GM19397 (cell line): ENCODE data around the gene PPP2R2D.
"Not testable (repeated sequence)": the region's sequence is repeated elsewhere in the genome, so short reads cannot be mapped to it uniquely, and the experiment has no call there.

Experiments used
- ATAC-seq: cut with Tn5 transposase; IDR thresholded peaks from one replicate; pipeline ENCODE4 v1.9.1; 2021; ENCODE audit warnings: mild to moderate bottlenecking, moderate library complexity; ENCODE audit not compliant: unreplicated experiment

Gene PPP2R2D

GRCh38 chr10:131973160-131973951, 72.5 kb downstream of the PPP2R2D start:
- ATAC-seq, result no peak

GRCh38 chr10:131974034-131974817, 73.4 kb downstream of the PPP2R2D start:
- ATAC-seq, result no peak

- ATAC-seq, result no peak
Measured at GRCh38 chr10:131975003-131975402, 74.2 kb downstream of the PPP2R2D start.

GRCh38 chr10:131975796-131976195, 75.0 kb downstream of the PPP2R2D start:
- no peak for ATAC-seq

- ATAC-seq, result no peak
Measured at GRCh38 chr10:131977323-131978096, 76.7 kb downstream of the PPP2R2D start.

DNA sequence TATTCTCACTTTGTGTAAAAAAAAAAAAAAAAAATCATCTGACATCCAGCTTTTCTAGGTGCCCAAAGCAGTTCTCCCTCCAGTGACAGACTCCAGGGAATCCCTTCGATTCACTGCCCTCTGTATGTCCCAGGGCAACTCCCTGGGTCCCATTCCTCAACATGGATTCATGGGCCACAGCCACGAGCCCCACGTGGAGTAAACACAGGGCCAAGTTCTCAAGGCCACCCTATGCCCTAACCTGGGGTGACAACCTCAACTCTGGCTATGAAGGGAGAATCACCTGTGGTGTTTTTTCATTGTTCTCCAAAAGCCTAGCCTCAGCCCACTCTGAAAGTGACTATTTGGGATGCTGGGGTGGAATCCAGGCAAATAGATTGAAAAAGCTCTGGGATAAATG, 77.6 kb downstream of the PPP2R2D start:
- no peak for ATAC-seq

- ATAC-seq, result no peak
Measured at GRCh38 chr10:131978851-131979250, 78.0 kb downstream of the PPP2R2D start.

GRCh38 chr10:131979336-131979735, 78.5 kb downstream of the PPP2R2D start:
- ATAC-seq, result no peak

DNA sequence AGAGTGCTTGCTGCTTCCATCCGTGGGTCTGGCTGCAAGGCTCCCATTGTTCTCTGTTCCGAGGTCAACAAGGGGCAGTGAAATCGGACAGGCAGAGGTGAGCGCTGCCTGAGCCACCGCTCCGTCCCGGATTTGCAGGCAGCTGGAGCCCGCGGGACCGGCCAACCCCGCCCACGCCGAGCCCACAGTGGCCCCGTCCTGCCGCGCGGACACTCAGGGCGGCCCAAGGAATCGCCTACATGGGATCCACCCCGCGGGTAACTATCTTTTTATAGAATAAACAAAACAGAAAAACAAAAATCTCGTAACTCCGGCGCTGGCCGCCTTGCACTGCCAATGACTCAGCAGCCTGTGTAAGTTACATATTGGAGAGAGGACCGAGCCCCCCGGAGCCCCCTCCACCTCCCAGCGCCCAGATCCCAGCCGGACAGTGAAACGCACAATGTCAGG, 79.0 kb downstream of the PPP2R2D start:
- no peak for ATAC-seq

DNA sequence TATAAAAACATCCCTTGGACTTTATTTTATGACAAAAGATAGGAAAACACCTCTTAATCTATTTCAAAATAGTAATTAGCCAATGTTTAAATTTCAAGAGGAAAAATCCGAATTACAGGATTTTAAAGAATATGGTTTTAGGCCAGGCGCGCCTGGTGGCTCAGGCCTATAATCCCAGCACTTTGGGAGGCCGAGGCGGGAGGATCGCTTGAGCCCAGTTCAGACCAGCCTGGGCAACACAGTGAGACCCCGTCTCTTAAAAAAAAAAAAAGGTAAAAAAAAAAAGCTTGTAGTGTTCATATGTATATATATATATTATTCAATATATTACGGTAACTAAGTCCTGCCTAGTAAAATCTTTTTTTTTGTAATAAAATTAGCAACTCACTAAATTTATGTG, 79.5 kb downstream of the PPP2R2D start:
- no peak for ATAC-seq

GRCh38 chr10:131980761-131981428, 80.1 kb downstream of the PPP2R2D start:
- ATAC-seq, result no peak

- ATAC-seq, result peak; percentile 88
Measured at GRCh38 chr10:131981429-131982184, 80.8 kb downstream of the PPP2R2D start, which contains the start of gene BNIP3. TSS of gene BNIP3 (minus strand) at chr10:131981923. CDS start at chr10:131981806, 117 bp downstream.

DNA sequence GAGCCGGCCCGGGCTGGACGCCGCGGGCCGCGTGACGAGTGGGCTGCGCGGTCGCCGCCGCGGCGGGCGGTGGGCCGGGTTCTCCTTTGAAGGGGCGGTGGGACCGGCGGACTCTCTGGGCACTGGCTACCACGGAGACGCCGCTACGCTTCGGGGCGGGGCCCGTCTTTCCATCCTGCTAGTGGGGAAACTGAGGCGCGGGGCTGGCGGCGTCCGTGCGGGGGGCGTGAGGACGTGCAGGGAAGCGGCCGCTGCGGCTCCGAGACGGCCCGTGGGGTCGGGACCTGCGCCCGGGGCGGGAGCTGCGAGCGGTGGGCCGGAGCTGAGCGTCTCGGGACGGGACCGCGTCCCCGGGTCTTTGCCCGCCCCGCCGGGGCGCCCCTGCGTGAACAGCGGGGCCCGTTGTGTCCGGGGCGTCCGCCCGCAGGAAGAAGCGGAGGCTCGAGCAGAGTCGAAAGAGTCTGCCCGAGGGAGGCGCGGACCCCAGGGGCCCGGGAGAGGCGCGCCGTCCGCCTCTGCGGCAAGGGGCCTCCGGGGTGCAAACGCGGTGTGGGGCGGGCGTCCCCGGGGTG, 81.5 kb downstream of the PPP2R2D start:
- ATAC-seq, result peak; percentile 22

DNA sequence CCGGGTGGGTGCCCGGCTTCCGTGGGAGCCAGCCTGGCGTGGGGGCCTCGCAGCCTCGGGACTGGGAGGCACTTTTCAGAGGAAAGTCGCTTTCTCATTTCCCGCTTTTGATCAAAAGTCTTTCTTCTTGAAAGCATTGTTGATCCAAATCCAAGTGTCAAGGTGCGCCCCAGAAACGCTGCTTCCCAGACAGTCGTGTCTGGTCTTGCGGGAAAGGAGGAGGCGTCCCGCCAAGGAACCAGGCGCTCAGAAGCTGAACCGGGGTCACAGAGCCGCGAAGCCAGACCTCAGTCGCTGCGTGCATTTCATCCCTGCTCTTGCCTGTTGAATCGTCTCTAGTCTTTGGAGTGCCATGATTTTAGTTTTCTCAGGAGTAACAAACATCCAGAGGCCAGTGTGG, 82.0 kb downstream of the PPP2R2D start:
- no peak for ATAC-seq

DNA sequence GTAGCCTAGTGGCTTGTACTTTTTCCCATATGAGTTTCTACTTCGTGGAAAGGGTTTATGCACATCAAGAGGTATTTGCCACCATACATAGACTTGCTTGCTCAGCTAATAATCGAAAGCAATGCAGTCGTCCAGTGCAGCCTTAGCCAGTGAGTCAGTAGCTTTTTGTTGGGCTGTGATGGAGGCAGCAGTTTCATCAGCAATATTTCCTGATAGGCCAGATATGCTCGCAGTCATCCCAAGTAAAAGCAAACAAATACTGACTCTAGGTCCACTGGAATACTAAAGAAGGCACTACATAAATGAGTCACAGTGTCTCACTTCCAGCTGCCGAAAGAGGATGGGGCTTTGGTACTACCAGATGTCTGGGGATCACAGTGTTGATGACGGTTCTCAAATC, 83.0 kb downstream of the PPP2R2D start:
- no peak for ATAC-seq

- not testable (repeated sequence) for ATAC-seq
Measured at GRCh38 chr10:131986851-131987250, 86.0 kb downstream of the PPP2R2D start.

DNA sequence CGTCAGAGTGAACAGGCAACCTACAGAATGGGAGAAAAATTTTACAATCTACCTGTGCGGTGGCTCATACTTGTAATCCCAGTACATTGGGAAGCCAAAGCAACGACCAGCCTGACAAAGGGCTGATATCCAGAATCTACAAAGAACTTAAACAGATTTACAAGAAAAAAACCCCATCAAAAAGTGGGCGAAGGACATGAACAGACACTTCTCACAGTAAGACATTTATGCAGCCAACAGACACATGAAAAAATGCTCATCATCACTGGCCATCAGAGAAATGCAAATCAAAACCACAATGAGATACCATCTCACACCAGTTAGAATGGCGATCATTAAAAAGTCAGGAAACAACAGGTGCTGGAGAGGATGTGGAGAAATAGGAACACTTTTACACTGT, 86.5 kb downstream of the PPP2R2D start:
- ATAC-seq, result not testable (repeated sequence)

GRCh38 chr10:131987786-131988185, 87.0 kb downstream of the PPP2R2D start:
- not testable (repeated sequence) for ATAC-seq

GRCh38 chr10:131991726-131992125, 90.9 kb downstream of the PPP2R2D start:
- no peak for ATAC-seq

DNA sequence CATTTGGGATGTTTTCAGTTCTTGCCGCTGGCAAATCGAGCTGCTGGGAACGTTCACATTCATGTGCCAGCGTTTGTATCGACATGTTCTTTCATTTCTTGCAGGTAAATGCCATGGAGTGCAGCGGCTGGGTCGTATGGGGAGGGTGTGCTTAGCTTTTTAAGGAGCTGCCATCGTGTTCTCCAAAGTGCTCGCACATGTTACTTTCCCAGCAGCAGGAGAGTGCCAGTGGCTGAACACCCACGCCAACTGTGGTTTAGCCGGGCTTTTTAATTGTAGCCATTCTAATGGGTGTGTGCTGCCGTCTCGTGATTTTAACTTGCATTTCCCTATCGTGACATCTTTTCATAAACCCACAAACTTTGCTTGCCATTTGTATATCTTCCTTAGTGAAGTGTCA, 92.5 kb downstream of the PPP2R2D start:
- ATAC-seq, result no peak
